HG02678 (cell line): ENCODE measurements around the gene PPP1R3E.
"Not testable (repeated sequence)": the region's sequence is repeated elsewhere in the genome, so short reads cannot be mapped to it uniquely, and the experiment has no call there.

Source experiments
- ATAC-seq: cut with Tn5 transposase; IDR thresholded peaks from one replicate; pipeline ENCODE4 v1.9.1; 2021; ENCODE audit warnings: mild to moderate bottlenecking, moderate library complexity; ENCODE audit not compliant: unreplicated experiment

PPP1R3E gene

GRCh38 chr14:23302290-23303225, at the start of gene PPP1R3E:
Gene PPP1R3E (minus strand): TSS chr14:23302859. CDS start chr14:23302576, 283 bp downstream.
- ATAC-seq: peak; percentile 34

- ATAC-seq: no peak
These were observed 49.2 kb upstream of the PPP1R3E start for GRCh38 chr14:23351681-23352505.

GRCh38 chr14:23349156-23349845, 46.6 kb upstream of the PPP1R3E start:
- no peak for ATAC-seq

GRCh38 chr14:23348297-23348655, 45.6 kb upstream of the PPP1R3E start:
- ATAC-seq: no peak

- ATAC-seq: no peak
These were observed 45.0 kb upstream of the PPP1R3E start for GRCh38 chr14:23347406-23348296.

GRCh38 chr14:23346693-23347405, 44.2 kb upstream of the PPP1R3E start:
- ATAC-seq: no peak

- no peak for ATAC-seq
These were observed 43.5 kb upstream of the PPP1R3E start for GRCh38 chr14:23345987-23346692.

- no peak for ATAC-seq
These were observed 41.8 kb upstream of the PPP1R3E start for GRCh38 chr14:23344481-23344880.

- no peak for ATAC-seq
These were observed 37.0 kb upstream of the PPP1R3E start for GRCh38 chr14:23339506-23340268.

GRCh38 chr14:23335623-23336022, 33.0 kb upstream of the PPP1R3E start:
- no peak for ATAC-seq

GRCh38 chr14:23327947-23328744, 25.5 kb upstream of the PPP1R3E start:
- no peak for ATAC-seq

- no peak for ATAC-seq
These were observed 24.1 kb upstream of the PPP1R3E start for GRCh38 chr14:23326491-23327332.

GRCh38 chr14:23325746-23326145, 23.1 kb upstream of the PPP1R3E start:
- not testable (repeated sequence) for ATAC-seq

- ATAC-seq: no peak
These were observed 22.3 kb upstream of the PPP1R3E start for GRCh38 chr14:23324993-23325392.

GRCh38 chr14:23324455-23324846, 21.8 kb upstream of the PPP1R3E start:
- no peak for ATAC-seq

GRCh38 chr14:23323838-23324454, 21.3 kb upstream of the PPP1R3E start:
- ATAC-seq: no peak
